OCI-LY7 (cell line): ENCODE data around the gene TPRG1L.

Experiments
- CTCF ChIP-seq: fragments of 200-600 bp; sonication (generic); conservative IDR thresholded peaks from 2 replicates; pipeline ENCODE4 v1.5.1; 2014; ENCODE audit warnings: mild to moderate bottlenecking, antibody characterized with exemption, low read length, moderate library complexity, mixed read lengths
- EZH2phosphoT487 ChIP-seq: fragments of 200-600 bp; sonication (generic); IDR thresholded peaks from 2 replicates; pipeline ENCODE4 v1.6.1; 2018; ENCODE audit warnings: low read depth, borderline replicate concordance, mild to moderate bottlenecking, mixed run types, antibody characterized with exemption, low read length, moderate library complexity, mixed read lengths

- TF ChIP-seq EZH2phosphoT487 (no peak), CTCF (no peak)
Observed at GRCh38 chr1:3662080-3662671, 37.4 kb downstream of the TPRG1L start.
